GM18907 (cell line): Measurements from ENCODE around the gene SEPTIN1.
"Not testable (repeated sequence)": the region's sequence is repeated elsewhere in the genome, so short reads cannot be mapped to it uniquely, and the experiment has no call there.

ENCODE experiments used
- ATAC-seq: cut with Tn5 transposase; IDR thresholded peaks from one replicate; pipeline ENCODE4 v1.9.1; 2021; ENCODE audit warnings: mild to moderate bottlenecking, moderate library complexity; ENCODE audit not compliant: unreplicated experiment

SEPTIN1 gene

GRCh38 chr16:30342751-30343490, 39.4 kb downstream of the SEPTIN1 start:
- no peak for ATAC-seq

- ATAC-seq: not testable (repeated sequence)
Measured at GRCh38 chr16:30341971-30342370, 40.4 kb downstream of the SEPTIN1 start.

- no peak for ATAC-seq
Measured at GRCh38 chr16:30340621-30341020, 41.7 kb downstream of the SEPTIN1 start.

- ATAC-seq: not testable (repeated sequence)
Measured at GRCh38 chr16:30338715-30339114, 43.6 kb downstream of the SEPTIN1 start.

GRCh38 chr16:30337964-30338357, 44.4 kb downstream of the SEPTIN1 start:
- ATAC-seq: not testable (repeated sequence)

- ATAC-seq: peak; percentile 35
Measured at GRCh38 chr16:30335598-30336474, 46.5 kb downstream of the SEPTIN1 start.

GRCh38 chr16:30335028-30335597, 47.2 kb downstream of the SEPTIN1 start:
- ATAC-seq: peak; percentile 76

- peak; percentile 85 for ATAC-seq
Measured at GRCh38 chr16:30334473-30334989, 47.8 kb downstream of the SEPTIN1 start.
